ENCODE results near the gene ACY1. TPM values are rescaled to one million over a fixed set of nuclear protein-coding genes. Genes with fewer than 3 reads are reported as not detected.

Gene ACY1
- 10 to 100 TPM in 9 of 12 donors, 1 to 10 TPM in 2, not detected in 1; 7.7 to 44.6 (median 13.0) TPM for polyA plus RNA-seq (ENCODE audit: insufficient read length in 12 of 12)
- long read RNA-seq, donor 1, transcript ACY1-215 (15 exons, 1,684 nt), result major isoform, 28 of 40 reads
- long read RNA-seq, donor 1, partial matches to known transcripts, result 0 of 40 reads
- long read RNA-seq, donor 1, other reads (novel, unspliced or antisense), result 0 of 40 reads
- long read RNA-seq, donor 2, partial matches to known transcripts, result 0 of 4 reads
- long read RNA-seq, donor 2, other reads (novel, unspliced or antisense), result 0 of 4 reads
- long read RNA-seq, donor 3, partial matches to known transcripts, result 1,501 of 1,570 reads
- long read RNA-seq, donor 3, other reads (novel, unspliced or antisense), result 65 of 1,570 reads
- long read RNA-seq, donor 4, partial matches to known transcripts, result 0 of 1 reads
- long read RNA-seq, donor 4, other reads (novel, unspliced or antisense), result 0 of 1 reads
- long read RNA-seq, donor 5, transcript ACY1-215 (15 exons, 1,684 nt), result major isoform, 5 of 7,680 reads
- long read RNA-seq, donor 5, partial matches to known transcripts, result 7,206 of 7,680 reads
- long read RNA-seq, donor 5, other reads (novel, unspliced or antisense), result 468 of 7,680 reads
- long read RNA-seq, donor 6, partial matches to known transcripts, result 0 of 4 reads
- long read RNA-seq, donor 6, other reads (novel, unspliced or antisense), result 0 of 4 reads
- long read RNA-seq, donor 7, partial matches to known transcripts, result 0 of 2 reads
- long read RNA-seq, donor 7, other reads (novel, unspliced or antisense), result 0 of 2 reads
- long read RNA-seq, donor 8, transcript ACY1-215 (15 exons, 1,684 nt), result major isoform, 7 of 8 reads
- long read RNA-seq, donor 8, partial matches to known transcripts, result 0 of 8 reads
- long read RNA-seq, donor 8, other reads (novel, unspliced or antisense), result 0 of 8 reads
- long read RNA-seq, donor 9, partial matches to known transcripts, result 0 of 5 reads
- long read RNA-seq, donor 9, other reads (novel, unspliced or antisense), result 0 of 5 reads
- long read RNA-seq, donor 10, partial matches to known transcripts, result 0 of 5 reads
- long read RNA-seq, donor 10, other reads (novel, unspliced or antisense), result 0 of 5 reads
- long read RNA-seq, donor 11, transcript ACY1-215 (15 exons, 1,684 nt), result major isoform, 6 of 3,117 reads
- long read RNA-seq, donor 11, partial matches to known transcripts, result 661 of 3,117 reads
- long read RNA-seq, donor 11, other reads (novel, unspliced or antisense), result 2,448 of 3,117 reads

- DNase-seq, result peak; percentile 88
Measured at GRCh38 chr3:51982838-51983577, at the start of gene ACY1. TSS of gene ACY1 (plus strand) at chr3:51983535. CDS start at chr3:51984065, 530 bp downstream.

GRCh38 chr3:51934139-51934850 lies 49.0 kb upstream of the ACY1 start:
- no peak for DNase-seq

DNA sequence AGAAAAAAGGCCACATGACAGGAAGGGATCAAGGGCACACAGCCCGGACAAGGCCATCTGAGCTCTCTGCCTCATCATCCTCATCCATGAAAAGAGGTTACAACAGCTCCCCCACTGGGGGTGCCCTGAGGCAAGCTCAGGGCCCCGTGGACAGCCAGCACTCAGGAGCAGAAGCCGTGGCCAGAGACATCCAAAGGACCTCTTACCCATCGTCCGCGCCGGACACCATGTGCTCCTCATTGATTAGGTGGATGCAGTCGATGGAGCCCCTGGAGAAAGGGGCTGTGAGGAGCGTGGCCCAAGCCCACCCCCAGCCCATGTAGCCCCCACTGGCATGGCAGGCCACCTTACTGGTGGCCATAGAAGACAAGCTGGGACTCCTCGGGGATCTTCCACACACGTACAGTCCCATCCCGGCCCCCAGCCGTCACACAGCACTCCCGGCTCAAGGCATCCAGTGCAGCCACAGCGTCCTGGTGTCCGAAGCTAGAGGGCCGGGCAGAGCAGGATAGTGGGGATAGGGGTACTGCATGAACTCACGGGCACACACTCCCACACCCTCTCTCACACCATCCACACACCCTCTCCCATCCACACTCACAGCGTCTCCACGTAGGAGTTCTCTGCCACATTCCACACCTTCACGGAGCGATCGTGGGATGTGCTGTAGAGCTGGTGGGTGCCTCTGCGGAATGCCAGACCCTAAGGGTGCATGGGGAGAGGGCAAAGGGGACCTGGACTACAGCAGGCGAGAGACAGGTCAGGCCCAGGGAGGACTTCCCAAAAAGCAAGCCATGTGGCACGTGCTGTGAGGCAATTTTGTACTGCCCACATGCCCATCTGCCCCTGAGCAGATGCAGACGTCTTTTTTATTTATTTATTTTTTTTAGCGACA lies 48.1 kb upstream of the ACY1 start:
- DNase-seq, result no peak

GRCh38 chr3:51935886-51936755 lies 47.2 kb upstream of the ACY1 start:
- DNase-seq, result no peak

DNA sequence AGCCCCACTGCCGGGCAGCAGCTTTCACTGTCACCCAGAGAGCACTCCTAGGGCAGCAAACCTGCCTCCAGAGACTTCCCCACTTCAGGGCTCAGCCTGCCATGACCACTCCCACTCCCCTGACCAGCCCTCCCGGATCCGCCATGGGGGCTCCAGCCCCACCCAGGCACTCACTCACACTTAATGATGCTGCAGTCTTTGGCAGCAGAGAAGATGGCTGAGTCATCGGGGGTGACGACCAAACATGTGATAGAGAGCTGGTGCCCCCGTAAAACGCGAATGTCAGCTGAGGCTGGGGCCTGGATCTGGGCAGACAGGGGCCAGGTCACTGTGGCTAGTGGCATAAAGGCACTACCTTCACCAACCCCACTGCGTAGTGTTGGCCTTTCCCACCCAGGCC lies 46.3 kb upstream of the ACY1 start:
- DNase-seq, result no peak

DNA sequence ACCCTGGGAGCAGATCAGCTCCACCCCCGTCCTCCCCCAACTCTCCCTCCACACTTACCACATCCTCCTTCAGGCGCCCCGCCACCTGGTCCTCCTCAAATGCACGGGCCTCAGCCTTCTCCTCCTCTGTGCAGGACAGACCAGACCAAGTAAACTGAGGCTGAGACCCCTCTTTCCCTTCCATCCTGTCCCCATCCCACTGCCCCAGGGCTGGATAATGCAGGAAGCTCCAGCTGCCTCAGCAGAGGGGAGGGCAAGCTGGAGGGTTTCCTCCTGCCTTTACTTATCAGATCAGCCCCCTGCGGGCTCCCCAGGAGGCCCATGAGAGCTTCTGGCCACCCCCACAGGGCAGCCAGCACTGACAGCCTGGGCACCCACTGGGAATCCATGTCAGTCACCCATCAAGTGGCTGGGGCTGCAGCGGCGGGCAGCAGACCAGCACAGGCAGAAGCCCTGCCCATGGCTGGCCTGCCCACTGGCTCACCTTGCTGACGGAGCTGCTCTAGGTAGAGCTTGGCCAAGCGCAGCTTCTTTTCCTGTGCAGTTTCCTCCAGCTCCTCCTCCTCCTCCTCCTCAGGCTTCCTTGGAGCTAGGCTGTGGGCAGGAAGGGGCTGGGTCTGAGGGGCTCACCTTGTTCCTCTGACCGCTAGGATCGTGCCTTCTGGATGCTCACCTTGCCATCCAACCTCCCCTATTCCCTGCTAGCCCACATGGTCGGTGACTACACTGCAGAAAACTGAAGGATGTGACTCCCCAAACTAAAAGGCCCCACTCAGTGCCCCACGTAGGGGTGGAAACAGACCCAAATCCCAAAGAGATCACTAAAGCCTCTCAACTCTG lies 45.5 kb upstream of the ACY1 start:
- DNase-seq, result no peak

DNA sequence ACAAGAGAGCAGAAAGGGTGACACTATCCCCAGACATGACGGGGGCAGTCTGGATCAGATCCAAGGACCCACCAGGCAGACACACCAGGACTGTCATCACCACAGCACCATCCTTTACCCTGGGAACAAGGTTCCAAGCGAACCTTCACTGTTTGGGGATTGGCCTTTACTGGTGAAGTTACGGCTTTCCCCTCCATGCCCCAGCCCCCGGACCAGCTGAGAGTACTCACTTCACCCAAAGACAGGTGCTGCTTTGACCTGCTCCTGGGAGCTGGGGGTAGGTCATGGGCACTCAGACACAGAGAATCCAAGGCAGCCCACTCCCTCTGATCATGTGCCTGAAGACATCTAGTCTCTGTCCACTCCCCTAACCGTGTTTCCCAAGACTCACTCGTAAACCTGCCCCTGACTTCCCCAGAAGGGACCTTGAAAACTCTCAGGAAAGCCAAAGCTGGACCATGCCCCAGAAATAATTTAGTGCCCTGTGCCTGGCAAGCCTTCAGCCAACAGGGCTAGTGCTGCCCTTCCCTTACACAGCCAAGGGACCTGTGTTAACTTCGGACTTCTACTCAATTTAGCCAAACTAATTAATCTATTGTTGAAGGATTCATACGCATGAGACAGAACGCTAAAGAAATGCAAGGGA lies 44.4 kb upstream of the ACY1 start:
- no peak for DNase-seq

DNA sequence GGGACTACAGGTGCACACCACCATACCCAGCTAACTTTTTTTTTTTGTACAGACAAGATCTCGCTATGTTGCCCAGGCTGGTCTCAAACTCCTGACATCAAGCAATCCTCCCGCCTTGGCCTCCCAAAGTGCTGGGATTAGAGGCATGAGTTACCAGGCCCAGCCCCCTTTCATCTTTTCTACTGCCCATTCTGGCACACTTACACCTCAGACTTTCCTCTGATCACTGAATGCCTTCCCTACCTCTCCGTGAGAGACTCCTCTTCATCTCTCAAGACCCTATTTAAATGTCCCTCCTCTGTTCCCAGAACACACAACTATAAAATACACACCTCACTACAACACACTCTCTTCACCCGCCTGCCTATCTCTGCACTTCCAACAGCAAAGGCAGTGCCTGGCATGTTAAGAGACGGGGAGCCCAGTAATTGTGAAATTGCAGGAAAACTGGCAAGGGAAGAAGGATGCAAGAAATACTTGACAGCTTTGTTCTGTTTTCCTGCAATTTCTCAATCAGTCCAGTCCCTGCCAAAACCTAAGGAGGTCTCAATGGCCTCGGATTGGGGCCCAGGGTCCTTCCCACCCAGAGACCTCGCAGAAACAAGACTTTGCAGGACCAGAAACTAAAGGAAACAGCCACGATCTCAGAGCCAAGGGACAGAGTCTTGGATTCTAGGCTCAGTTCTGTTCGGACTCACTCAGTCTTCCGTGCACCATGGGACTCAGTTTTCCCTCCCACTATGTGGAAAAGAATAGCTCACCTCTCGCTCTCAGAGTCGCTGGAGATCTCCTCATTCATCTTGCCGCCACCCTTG lies 42.5 kb upstream of the ACY1 start:
- no peak for DNase-seq

GRCh38 chr3:51941463-51941797 lies 41.9 kb upstream of the ACY1 start:
- no peak for DNase-seq

- DNase-seq, result peak; percentile 100
Measured at GRCh38 chr3:51941798-51942602, 41.3 kb upstream of the ACY1 start, which contains the start of the genes PARP3 and RRP9. TSS of gene PARP3 (plus strand) at chr3:51942363. CDS start at chr3:51943356, 993 bp downstream. TSS of gene RRP9 (minus strand) at chr3:51941904. CDS start at chr3:51941867, 37 bp downstream.

- DNase-seq, result no peak
Measured at GRCh38 chr3:51942603-51943450, 40.5 kb upstream of the ACY1 start.

DNA sequence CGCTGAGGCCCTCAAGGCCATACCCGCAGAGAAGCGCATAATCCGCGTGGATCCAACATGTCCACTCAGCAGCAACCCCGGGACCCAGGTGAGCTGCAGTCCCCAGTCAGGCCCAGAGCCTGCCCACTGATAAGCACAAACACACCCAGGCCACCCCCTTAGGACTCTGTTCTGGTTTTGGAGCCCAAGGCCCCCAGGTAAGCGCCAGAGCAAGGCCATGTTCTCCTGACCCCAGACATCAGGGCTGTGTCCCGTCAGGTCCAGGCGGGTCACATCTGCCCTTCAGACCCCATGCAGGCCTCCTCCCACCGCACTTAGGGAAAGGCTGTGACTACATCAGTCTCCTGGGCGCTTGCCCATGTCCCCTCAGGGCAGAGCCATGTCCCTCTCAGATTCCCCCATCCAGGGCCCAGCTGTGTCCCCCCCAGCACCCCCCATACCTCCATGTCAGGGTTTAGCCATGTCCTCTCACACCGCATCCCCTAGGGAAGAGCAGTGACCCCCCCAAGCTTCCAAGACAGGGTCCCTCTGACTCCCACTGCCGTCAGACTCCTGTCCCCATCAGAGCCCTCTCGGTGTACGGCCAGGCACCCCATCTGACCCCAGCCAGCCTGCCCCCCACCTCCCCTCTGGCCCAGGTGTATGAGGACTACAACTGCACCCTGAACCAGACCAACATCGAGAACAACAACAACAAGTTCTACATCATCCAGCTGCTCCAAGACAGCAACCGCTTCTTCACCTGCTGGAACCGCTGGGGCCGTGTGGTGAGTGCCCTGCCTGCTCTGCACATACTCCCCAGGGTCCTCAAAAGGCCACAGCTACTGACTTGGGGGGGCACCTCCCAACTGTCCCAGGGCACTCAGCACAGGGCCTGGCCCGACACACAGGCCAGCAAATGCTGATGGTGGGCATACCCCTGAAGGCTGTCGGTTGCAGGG lies 39.6 kb upstream of the ACY1 start:
- no peak for DNase-seq

GRCh38 chr3:51944451-51945021 lies 38.8 kb upstream of the ACY1 start:
- no peak for DNase-seq
